ENCODE data around the gene TLK1. TPM values are rescaled to one million over a fixed set of nuclear protein-coding genes. Genes with fewer than 3 reads are reported as not detected.

The TLK1 gene
- total and polyA plus RNA-seq, 4 donors: 8.5 to 54.4 (median 27.3) TPM

- Histone ChIP-seq H3K27me3 (ENCODE audit: control insufficient read depth in 3 of 3, insufficient read depth in 3 of 3, low read length in 2 of 3) (no peaks in the 10 kb centered on the region), H3K27ac (ENCODE audit: low read depth in 1 of 2, low read length in 1 of 2) (no peak overlapping the region), H3K9ac (ENCODE audit: insufficient read depth in 1 of 2, low read length in 2 of 2) (no peak overlapping the region), H3K9me3 (ENCODE audit: control insufficient read depth in 4 of 4, insufficient read depth in 3 of 4, low read length in 3 of 4) (no peaks in the 10 kb centered on the region), H3K4me1 (ENCODE audit: control insufficient read depth in 5 of 5, insufficient read depth in 5 of 5, low read length in 5 of 5) (no peaks in the 10 kb centered on the region), H3K4me3 (no peak overlapping the region), H3K36me3 (ENCODE audit: control insufficient read depth in 4 of 4, insufficient read depth in 4 of 4, low read length in 4 of 4) (no peaks in the 10 kb centered on the region)
- WGBS, 2 donors: 97 to 100% methylated on average over 1 of the region's 1 CpG
- DNase-seq (no peak), ATAC-seq (ENCODE audit: insufficient read depth, low FRiP score) (no peak)
- no peak for TF ChIP-seq CTCF (IDR thresholded peaks at IDR 0.05; ENCODE audit: control extremely low read depth, extremely low read depth)
Measured at GRCh38 chr2:171200469-171200868, 39.8 kb upstream of the TLK1 start.

- no peaks in the 10 kb centered on the region for H3K9me3 ChIP-seq (ENCODE audit: control insufficient read depth in 4 of 4, insufficient read depth in 3 of 4, low read length in 3 of 4)
- H3K4me3 ChIP-seq: no peak overlapping the region
- no peak for DNase-seq
- no peak overlapping the region for H3K9ac ChIP-seq (ENCODE audit: insufficient read depth in 1 of 2, low read length in 2 of 2)
- TF ChIP-seq CTCF (IDR thresholded peaks at IDR 0.05; ENCODE audit: control extremely low read depth, extremely low read depth): no peak
- H3K4me1 ChIP-seq (ENCODE audit: control insufficient read depth in 5 of 5, insufficient read depth in 5 of 5, low read length in 5 of 5): no peaks in the 10 kb centered on the region
- H3K36me3 ChIP-seq (ENCODE audit: control insufficient read depth in 4 of 4, insufficient read depth in 4 of 4, low read length in 4 of 4): no peaks in the 10 kb centered on the region
- WGBS, 2 donors: 97 to 99% methylated on average over 4 of the region's 4 CpGs
- no peaks in the 10 kb centered on the region for H3K27me3 ChIP-seq (ENCODE audit: control insufficient read depth in 3 of 3, insufficient read depth in 3 of 3, low read length in 2 of 3)
- no peak for ATAC-seq (ENCODE audit: insufficient read depth, low FRiP score)
- no peak overlapping the region for H3K27ac ChIP-seq (ENCODE audit: low read depth in 1 of 2, low read length in 1 of 2)
Measured at GRCh38 chr2:171191021-171191420, 30.3 kb upstream of the TLK1 start.

- Histone ChIP-seq H3K27ac (ENCODE audit: low read depth in 1 of 2, low read length in 1 of 2) (no peak overlapping the region), H3K4me3 (no peak overlapping the region), H3K9ac (ENCODE audit: insufficient read depth in 1 of 2, low read length in 2 of 2) (no peak overlapping the region), H3K9me3 (ENCODE audit: control insufficient read depth in 4 of 4, insufficient read depth in 3 of 4, low read length in 3 of 4) (no peaks in the 10 kb centered on the region), H3K36me3 (ENCODE audit: control insufficient read depth in 4 of 4, insufficient read depth in 4 of 4, low read length in 4 of 4) (no peaks in the 10 kb centered on the region), H3K27me3 (ENCODE audit: control insufficient read depth in 3 of 3, insufficient read depth in 3 of 3, low read length in 2 of 3) (no peaks in the 10 kb centered on the region), H3K4me1 (ENCODE audit: control insufficient read depth in 5 of 5, insufficient read depth in 5 of 5, low read length in 5 of 5) (no peaks in the 10 kb centered on the region)
- DNase-seq: no peak
- no peak for TF ChIP-seq CTCF (IDR thresholded peaks at IDR 0.05; ENCODE audit: control extremely low read depth, extremely low read depth)
- ATAC-seq (ENCODE audit: insufficient read depth, low FRiP score): no peak
Measured at GRCh38 chr2:171187819-171188218, 27.1 kb upstream of the TLK1 start.

DNA sequence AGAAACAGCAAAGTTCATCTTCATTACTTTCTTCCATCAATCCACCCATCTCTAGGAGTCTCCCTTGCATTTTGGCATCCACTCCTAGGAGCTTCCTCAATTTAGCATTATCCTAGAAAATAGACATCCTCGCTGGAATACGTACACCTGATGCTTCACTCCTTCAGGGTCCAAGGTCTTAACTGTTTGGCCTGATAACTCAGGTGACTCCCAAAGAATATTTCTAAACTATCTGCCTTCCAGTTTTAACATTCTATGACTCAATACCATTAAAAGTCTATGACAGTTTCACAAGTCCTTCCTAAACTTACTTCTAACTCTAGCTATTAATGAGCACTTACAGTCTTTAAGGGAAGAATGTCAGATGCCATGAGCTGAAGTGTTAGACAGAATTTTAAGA is 26.5 kb upstream of the TLK1 start:
- ATAC-seq (ENCODE audit: insufficient read depth, low FRiP score) (no peak), DNase-seq (no peak)
- H3K27me3 ChIP-seq (ENCODE audit: control insufficient read depth in 3 of 3, insufficient read depth in 3 of 3, low read length in 2 of 3): no peaks in the 10 kb centered on the region
- WGBS, 2 donors: 89 to 92% methylated on average over 2 of the region's 2 CpGs
- H3K4me1 ChIP-seq (ENCODE audit: control insufficient read depth in 5 of 5, insufficient read depth in 5 of 5, low read length in 5 of 5): no peaks in the 10 kb centered on the region
- no peak for TF ChIP-seq CTCF (IDR thresholded peaks at IDR 0.05; ENCODE audit: control extremely low read depth, extremely low read depth)
- no peaks in the 10 kb centered on the region for H3K9me3 ChIP-seq (ENCODE audit: control insufficient read depth in 4 of 4, insufficient read depth in 3 of 4, low read length in 3 of 4)
- no peak overlapping the region for H3K4me3 ChIP-seq
- H3K9ac ChIP-seq (ENCODE audit: insufficient read depth in 1 of 2, low read length in 2 of 2): no peak overlapping the region
- H3K36me3 ChIP-seq (ENCODE audit: control insufficient read depth in 4 of 4, insufficient read depth in 4 of 4, low read length in 4 of 4): no peaks in the 10 kb centered on the region
- no peak overlapping the region for H3K27ac ChIP-seq (ENCODE audit: low read depth in 1 of 2, low read length in 1 of 2)

Data from lung (tissue), 12 donors.